NCI-H526 treated with DMSO at 0.1 percent for 48 hours (cell line): ENCODE data around the gene STK4.

ENCODE experiments used
- DNase-seq: peaks from one replicate; lab custom pipeline; 2025; lab: John Stamatoyannopoulos, UW

Gene STK4

GRCh38 chr20:45053430-45054351, 87.4 kb downstream of the STK4 start:
- no peak for DNase-seq

GRCh38 chr20:45055056-45055455, 88.7 kb downstream of the STK4 start:
- no peak for DNase-seq

GRCh38 chr20:45056473-45057173, 90.3 kb downstream of the STK4 start:
- DNase-seq = no peak

- DNase-seq = no peak
Measured at GRCh38 chr20:45058168-45058850, 92.0 kb downstream of the STK4 start.

GRCh38 chr20:45059022-45059728, 92.9 kb downstream of the STK4 start:
- DNase-seq = no peak

GRCh38 chr20:45060294-45060693, 94.0 kb downstream of the STK4 start:
- DNase-seq = no peak

- DNase-seq = no peak
Measured at GRCh38 chr20:45061244-45061643, 94.9 kb downstream of the STK4 start.

- DNase-seq = peak; percentile 53
Measured at GRCh38 chr20:45063107-45063506, 96.8 kb downstream of the STK4 start.

- DNase-seq = no peak
Measured at GRCh38 chr20:45064812-45065211, 98.5 kb downstream of the STK4 start.

GRCh38 chr20:45066372-45066771, 100.1 kb downstream of the STK4 start:
- no peak for DNase-seq

GRCh38 chr20:45067087-45067486, 100.8 kb downstream of the STK4 start:
- DNase-seq = no peak

GRCh38 chr20:45067558-45067957, 101.2 kb downstream of the STK4 start:
- no peak for DNase-seq

- no peak for DNase-seq
Measured at GRCh38 chr20:45069261-45069660, 102.9 kb downstream of the STK4 start.

GRCh38 chr20:45070932-45071632, 104.8 kb downstream of the STK4 start:
- no peak for DNase-seq

- DNase-seq = no peak
Measured at GRCh38 chr20:45072066-45072465, 105.8 kb downstream of the STK4 start.

GRCh38 chr20:45073221-45073620, 106.9 kb downstream of the STK4 start:
- no peak for DNase-seq

- no peak for DNase-seq
Measured at GRCh38 chr20:45077559-45077958, 111.2 kb downstream of the STK4 start.

- peak; percentile 11 for DNase-seq
Measured at GRCh38 chr20:45080867-45081624, 114.7 kb downstream of the STK4 start.

GRCh38 chr20:45082468-45082867, 116.2 kb downstream of the STK4 start:
- DNase-seq = peak; percentile 7

GRCh38 chr20:45083127-45083526, 116.8 kb downstream of the STK4 start:
- DNase-seq = no peak

GRCh38 chr20:45085289-45085688, 119.0 kb downstream of the STK4 start:
- no peak for DNase-seq
